OCI-LY1 (cell line): ENCODE results near the gene BRF1.

Experiments
- H2AFZ ChIP-seq: fragments of 200-600 bp; sonication (generic), shearing (Covaris generic); 2 replicates; pipeline ENCODE4 v1.6.0; 2014; ENCODE audit warnings: antibody characterized with exemption, mild to moderate bottlenecking, low read length
- H3F3A ChIP-seq: fragments of 200-600 bp; sonication (generic), shearing (Covaris generic); 2 replicates; pipeline ENCODE4 v1.6.0; 2014; ENCODE audit warnings: mild to moderate bottlenecking, antibody characterized with exemption, low read length, moderate library complexity; ENCODE audit not compliant: insufficient read depth
- H3K27ac ChIP-seq: fragments of 200-600 bp; sonication (generic); 2 replicates; pipeline ENCODE4 v1.5.1; 2014; ENCODE audit warnings: low read length, mixed run types, mild to moderate bottlenecking, low read depth; ENCODE audit not compliant: poor library complexity, severe bottlenecking
- H3K27me3 ChIP-seq: fragments of 200-600 bp; sonication (generic); 2 replicates; pipeline ENCODE4 v1.6.0; 2014; ENCODE audit warnings: antibody characterized with exemption, mild to moderate bottlenecking, low read length, moderate library complexity; ENCODE audit not compliant: insufficient read depth
- H3K36me3 ChIP-seq: fragments of 200-600 bp; sonication (generic); 2 replicates; pipeline ENCODE4 v1.6.1; 2014; ENCODE audit warnings: mild to moderate bottlenecking, antibody characterized with exemption, low read length, moderate library complexity, mixed read lengths; ENCODE audit not compliant: insufficient read depth
- H3K4me1 ChIP-seq: fragments of 200-600 bp; sonication (generic); 2 replicates; pipeline ENCODE4 v1.5.1; 2014; ENCODE audit warnings: mild to moderate bottlenecking, low read length, moderate library complexity; ENCODE audit not compliant: insufficient read depth, severe bottlenecking
- H3K4me2 ChIP-seq: fragments of 200-600 bp; sonication (generic), shearing (Covaris generic); 2 replicates; pipeline ENCODE4 v1.6.1; 2014; ENCODE audit warnings: low read length
- H3K4me3 ChIP-seq: fragments of 200-600 bp; sonication (generic); 2 replicates; pipeline ENCODE4 v1.5.1; 2014; ENCODE audit warnings: low read length, low read depth, mild to moderate bottlenecking, mixed read lengths; ENCODE audit not compliant: poor library complexity, severe bottlenecking
- H3K79me2 ChIP-seq: fragments of 200-600 bp; shearing (Covaris generic); 2 replicates; pipeline ENCODE4 v1.6.1; 2016; ENCODE audit warnings: mixed run types, low read length, mixed read lengths; ENCODE audit not compliant: insufficient read depth
- H3K9ac ChIP-seq: fragments of 200-600 bp; sonication (generic), shearing (Covaris generic); 2 replicates; pipeline ENCODE4 v1.6.1; 2014; ENCODE audit warnings: mild to moderate bottlenecking, low read length, mixed read lengths
- H3K9me2 ChIP-seq: fragments of 200-600 bp; sonication (generic), shearing (Covaris generic); 2 replicates; pipeline ENCODE4 v1.6.1; 2014; ENCODE audit warnings: low read depth, mild to moderate bottlenecking, low read length, mixed read lengths
- H3K9me3 ChIP-seq: fragments of 200-600 bp; shearing (Covaris generic); 2 replicates; pipeline ENCODE4 v1.6.1; 2014; ENCODE audit warnings: low read length, mixed read lengths
- H4K20me1 ChIP-seq: fragments of 200-600 bp; sonication (generic), shearing (Covaris generic); 2 replicates; pipeline ENCODE4 v1.6.0; 2016; ENCODE audit warnings: mild to moderate bottlenecking, low read length; ENCODE audit not compliant: insufficient read depth
- CTCF ChIP-seq: fragments of 200-600 bp; sonication (generic), shearing (Covaris generic); IDR thresholded peaks from 2 replicates; pipeline ENCODE4 v1.5.1; 2017; ENCODE audit warnings: mild to moderate bottlenecking, antibody characterized with exemption, low read length, moderate library complexity, mixed read lengths
- EZH2 ChIP-seq: fragments of 200-600 bp; sonication (generic), shearing (Covaris generic); IDR thresholded peaks from 2 replicates; pipeline ENCODE4 v1.8.0; 2017; ENCODE audit warnings: borderline replicate concordance, mixed run types, mild to moderate bottlenecking, antibody characterized with exemption, low read length, moderate library complexity, mixed read lengths

BRF1 gene

GRCh38 chr14:105268736-105269354 is 32.0 kb downstream of the BRF1 start:
- no peak overlapping the region for H3K27ac ChIP-seq
- H3K4me2 ChIP-seq, result no peak overlapping the region
- H3K27me3 ChIP-seq, result no peaks in the 10 kb centered on the region
- no peaks in the 10 kb centered on the region for H3F3A ChIP-seq
- H4K20me1 ChIP-seq, result no peaks in the 10 kb centered on the region
- no peak overlapping the region for H2AFZ ChIP-seq
- no peaks in the 10 kb centered on the region for H3K9me2 ChIP-seq
- no peak overlapping the region for H3K4me3 ChIP-seq
- no peaks in the 10 kb centered on the region for H3K4me1 ChIP-seq
- no peaks in the 10 kb centered on the region for H3K36me3 ChIP-seq
- TF ChIP-seq CTCF (no peak), EZH2 (no peak)
- no peaks in the 10 kb centered on the region for H3K79me2 ChIP-seq
- no peaks in the 10 kb centered on the region for H3K9me3 ChIP-seq
- H3K9ac ChIP-seq, result no peak overlapping the region

- Histone ChIP-seq H3K4me3 (no peak overlapping the region), H3K36me3 (no peaks in the 10 kb centered on the region), H3K4me2 (no peak overlapping the region), H3K4me1 (peaks cover 3% of the 10 kb centered on the region), H3K27ac (no peak overlapping the region), H4K20me1 (no peaks in the 10 kb centered on the region), H3K79me2 (no peaks in the 10 kb centered on the region), H3K9ac (no peak overlapping the region), H3K9me3 (no peaks in the 10 kb centered on the region), H2AFZ (no peak overlapping the region), H3K9me2 (no peaks in the 10 kb centered on the region), H3K27me3 (no peaks in the 10 kb centered on the region), H3F3A (no peaks in the 10 kb centered on the region)
- TF ChIP-seq EZH2 (no peak), CTCF (no peak; the same call in 1 of the 2 replicates)
These were observed 32.8 kb downstream of the BRF1 start for GRCh38 chr14:105267820-105268548.

GRCh38 chr14:105261781-105262180 is 39.0 kb downstream of the BRF1 start:
- Histone ChIP-seq H3K4me2 (no peak overlapping the region), H4K20me1 (no peaks in the 10 kb centered on the region), H3K27me3 (no peaks in the 10 kb centered on the region), H3K9me3 (no peaks in the 10 kb centered on the region), H2AFZ (no peak overlapping the region), H3K4me3 (no peak overlapping the region), H3K27ac (no peak overlapping the region), H3K9ac (no peak overlapping the region), H3F3A (no peaks in the 10 kb centered on the region), H3K79me2 (no peaks in the 10 kb centered on the region), H3K36me3 (no peaks in the 10 kb centered on the region), H3K4me1 (peaks cover 3% of the 10 kb centered on the region), H3K9me2 (no peaks in the 10 kb centered on the region)
- TF ChIP-seq EZH2, result no peak
- no peak for TF ChIP-seq CTCF
